ENCODE data around the gene TNC.

- no peak for TF ChIP-seq POLR2AphosphoS5 (IDR thresholded peaks at IDR 0.05; ENCODE audit: low read depth, low read length)
- TF ChIP-seq POLR2A (IDR thresholded peaks at IDR 0.05; ENCODE audit: low read depth, low read length) = no peak
- no peak for TF ChIP-seq TAF1 (IDR thresholded peaks at IDR 0.05; ENCODE audit: low read depth, low read length)
- TF ChIP-seq PAX5 (IDR thresholded peaks at IDR 0.05; ENCODE audit: insufficient read depth, low read length, severe bottlenecking) = no peak
Measured at GRCh38 chr9:115152281-115152820, 34.4 kb upstream of the TNC start.
